Measurements from ENCODE around the gene TDRD10. TPM values are rescaled to one million over a fixed set of nuclear protein-coding genes. Genes with fewer than 3 reads are reported as not detected.

The TDRD10 gene
- total and polyA plus RNA-seq, 2 of the 4 experiments (the other 2 are of a cell fraction): not detected

GRCh38 chr1:154553056-154554030 is 51.3 kb downstream of the TDRD10 start:
- BruUV-seq (replicated peaks): no TSS peak
- Histone ChIP-seq H3K9ac (ENCODE audit: low read depth, low read length) (no peak overlapping the region), H3K14ac (replicated peaks; ENCODE audit: low read depth, low read length) (no peak overlapping the region; the same call in 1 of the 2 replicates), H4K20me1 (ENCODE audit: insufficient read depth, low read length) (peaks cover 54% of the 10 kb centered on the region; the same call in 1 of the 2 replicates), H3K79me1 (ENCODE audit: low read depth in 1 of 2, low read length in 2 of 2) (peaks cover 29 to 64% of the 10 kb centered on the region in 2 experiments), H2AFZ (replicated peaks; ENCODE audit: low read length, poor library complexity) (no peak overlapping the region), H2BK15ac (ENCODE audit: low read depth, low read length) (no peak overlapping the region), H2AK5ac (ENCODE audit: low read depth, low read length) (no peak overlapping the region), H3K4me3 (ENCODE audit: insufficient read depth, low read depth, low read length) (no peak overlapping the region), H3K4ac (ENCODE audit: low read depth, low read length) (no peak overlapping the region), H3K9me3 (ENCODE audit: control insufficient read depth, insufficient read depth, low read length) (no peaks in the 10 kb centered on the region), H3K27me3 (ENCODE audit: control insufficient read depth, insufficient read depth, low read length) (no peaks in the 10 kb centered on the region), H3K56ac (ENCODE audit: extremely low read depth, insufficient read depth, low read length) (no peak overlapping the region), H4K5ac (ENCODE audit: low read depth, low read length) (no peak overlapping the region), H2BK120ac (ENCODE audit: low read depth, low read length) (no peak overlapping the region), H4K91ac (ENCODE audit: insufficient read depth, low read depth, low read length) (no peak overlapping the region), H3K4me2 (ENCODE audit: low read depth, low read length) (no peak overlapping the region), H3K27ac (ENCODE audit: insufficient read depth, low read length) (no peak overlapping the region), H3K36me3 (ENCODE audit: control insufficient read depth, insufficient read depth, low read length) (peaks cover 65% of the 10 kb centered on the region), H4K8ac (ENCODE audit: low read depth in 2 of 2, low read length in 2 of 2) (no peak overlapping the region), H3K18ac (ENCODE audit: low read depth, low read length) (no peak overlapping the region), H2BK5ac (ENCODE audit: low read depth, low read length, poor library complexity, severe bottlenecking) (no peak overlapping the region), H2AK9ac (replicated peaks; ENCODE audit: low read depth, low read length, poor library complexity) (no peak overlapping the region), H2BK20ac (ENCODE audit: low read depth, low read length) (no peak overlapping the region), H3K4me1 (ENCODE audit: control insufficient read depth, insufficient read depth, low read length) (peaks cover 6% of the 10 kb centered on the region), H3K9me1 (ENCODE audit: insufficient read depth, low read length) (peaks cover 17% of the 10 kb centered on the region; the same call in 1 of the 2 replicates), H3K23ac (ENCODE audit: low read depth, low read length) (no peak overlapping the region)
- intact Hi-C loops (cut with micrococcal nuclease): no loop called here
- DNase-seq: peak; percentile 34
- in situ Hi-C loops (cut with MboI; ENCODE audit: low sequenced_read_pairs): no loop called here
- WGBS, 2 experiments (ENCODE audit: extremely low coverage in 2 of 2, insufficient read length in 1 of 2): 67% methylated on average over 2 of the region's 12 CpGs; no CpG with 5 or more reads in 1 of the 2 experiments
- ATAC-seq (ENCODE audit: low read depth): no peak
- POLR2A ChIA-PET (ENCODE audit: unreplicated experiment): interaction anchor here (0.5 kb wide), 1 partner anchor 20 kb away, joined by 6 read pairs; no protein-coding TSS in a partner anchor
- CTCF ChIA-PET: no interaction called here
- TF ChIP-seq FOS (IDR thresholded peaks at IDR 0.05; ENCODE audit: low read depth, low read length) (no peak), RCOR1 (IDR thresholded peaks at IDR 0.05; ENCODE audit: insufficient replicate concordance, low read length) (no peak)
- dilution Hi-C loops (cut with HindIII; ENCODE audit: low sequenced_read_pairs, unreplicated experiment): no loop called here

Data from IMR-90 (cell line).